Stimulated activated CD8-positive, alpha-beta memory T cell treated with anti-CD3 and anti-CD28 coated beads, Interleukin-7, amount 100 ng/mL, for 4 hours (primary cell): Measurements from ENCODE around the gene KANK4.

Experiments used
- DNase-seq, 2 donors: peaks; one replicate each; pipeline ENCODE4 v3.0.0-alpha.2; 2020; ENCODE audit warnings: low read depth in 2 of 2

Gene KANK4

GRCh38 chr1:62207187-62207586 lies 112.0 kb downstream of the KANK4 start:
- no peak for DNase-seq

- no peak for DNase-seq
Measured at GRCh38 chr1:62198781-62199125, 120.5 kb downstream of the KANK4 start.

- DNase-seq, result no peak
Measured at GRCh38 chr1:62198069-62198780, 121.0 kb downstream of the KANK4 start.

GRCh38 chr1:62196086-62196690 lies 123.0 kb downstream of the KANK4 start:
- DNase-seq, result no peak

- DNase-seq, result no peak
Measured at GRCh38 chr1:62194651-62195544, 124.3 kb downstream of the KANK4 start, which contains the start of gene L1TD1. L1TD1 (plus strand) TSS chr1:62194849; CDS start chr1:62206629, 11,780 bp downstream.

GRCh38 chr1:62188111-62188510 lies 131.1 kb downstream of the KANK4 start:
- DNase-seq, result no peak

- no peak for DNase-seq
Measured at GRCh38 chr1:62187548-62187947, 131.7 kb downstream of the KANK4 start.
